Hematopoietic multipotent progenitor cell treated with erythropoietin and hydrocortisone succinate and interleukin-3 and kit ligand, for 15 days (in vitro differentiated cells): Measurements from ENCODE around the gene PCCA.
"Not testable (repeated sequence)": the region's sequence is repeated elsewhere in the genome, so short reads cannot be mapped to it uniquely, and the experiment has no call there.

Experiments used
- DNase-seq: peaks from one replicate; pipeline ENCODE4 v3.0.0-alpha.2; 2015; ENCODE audit warnings: low spot score

The PCCA gene

DNA sequence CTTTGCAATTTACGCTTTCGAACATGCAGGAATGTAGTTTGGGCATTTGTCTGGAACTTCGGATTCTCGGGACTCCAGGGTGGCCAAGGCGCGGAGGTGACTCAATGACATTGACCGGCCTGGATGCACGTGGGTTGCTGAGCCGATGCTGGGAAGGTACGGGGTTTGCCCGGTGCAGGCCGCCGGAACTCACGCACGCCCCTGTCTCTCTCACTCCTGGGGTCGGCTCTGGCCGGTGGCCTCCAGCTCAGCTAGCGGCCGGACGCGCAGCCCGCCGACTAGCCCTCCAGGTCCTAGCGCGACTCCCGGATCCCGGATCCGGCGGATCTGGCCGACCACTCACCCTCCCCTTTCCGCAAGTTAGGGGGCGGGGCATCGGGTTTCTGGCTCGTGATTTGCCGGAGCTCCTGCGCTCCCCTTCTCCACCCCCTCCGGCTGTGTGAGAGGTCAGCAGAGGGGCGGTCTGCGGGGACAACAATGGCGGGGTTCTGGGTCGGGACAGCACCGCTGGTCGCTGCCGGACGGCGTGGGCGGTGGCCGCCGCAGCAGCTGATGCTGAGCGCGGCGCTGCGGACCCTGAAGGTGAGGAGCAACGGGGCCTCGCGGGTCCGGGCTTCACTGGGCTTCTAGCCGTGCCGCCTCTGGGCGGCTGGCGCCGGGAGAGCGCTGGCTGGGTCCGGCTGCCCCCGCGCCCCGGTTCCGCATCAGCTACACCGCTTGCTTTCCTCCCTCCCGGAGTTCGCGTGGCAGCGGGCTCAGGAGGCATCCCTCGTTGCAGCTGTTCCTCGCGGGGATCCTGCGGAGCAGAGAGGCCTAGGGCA, at the start of gene PCCA:
TSS of gene PCCA (plus strand) at position 450 of the 821 bp plus-strand sequence. CDS start at position 478, 28 bp downstream.
- DNase-seq = peak; percentile 55

DNA sequence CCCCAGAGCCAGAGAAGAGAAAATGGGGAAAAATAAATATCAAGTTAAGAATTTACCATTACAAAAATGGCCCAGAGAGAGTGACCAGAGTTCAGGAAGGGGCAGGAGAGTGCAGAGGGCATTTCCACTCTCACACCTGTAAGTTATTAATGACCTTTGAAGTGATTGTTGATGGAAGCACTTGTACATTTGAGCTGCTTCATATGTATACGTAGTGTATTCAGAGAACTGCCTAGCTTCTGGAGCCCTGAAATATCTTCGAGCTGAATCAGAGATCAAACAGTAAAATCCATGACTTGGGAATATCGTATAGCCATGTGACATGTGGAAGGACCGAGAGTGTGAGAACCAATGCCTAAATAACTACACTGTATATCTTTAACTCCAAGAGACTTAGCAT, 49.2 kb upstream of the PCCA start:
- DNase-seq = no peak

DNA sequence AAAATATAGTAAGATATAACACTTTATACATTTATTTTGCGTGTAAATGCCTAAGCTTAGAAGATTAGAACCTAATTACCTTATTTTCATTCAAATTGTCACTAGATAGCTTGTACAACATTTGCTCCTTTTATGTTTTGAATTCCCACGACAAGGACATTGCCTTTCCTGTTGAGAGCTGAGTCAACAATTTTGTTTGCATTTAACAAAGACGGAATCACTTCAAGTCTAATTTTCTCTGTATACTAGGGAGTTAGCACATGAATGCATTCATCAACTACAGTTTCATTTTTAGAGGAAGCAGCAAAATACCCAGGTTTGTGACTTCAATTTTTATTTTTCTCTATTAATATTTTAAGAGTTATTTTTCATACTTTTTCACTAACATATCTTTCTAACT, 48.7 kb upstream of the PCCA start:
- DNase-seq = no peak

GRCh38 chr13:100044936-100045335, 44.0 kb upstream of the PCCA start:
- no peak for DNase-seq

- no peak for DNase-seq
Observed at GRCh38 chr13:100045355-100045754, 43.5 kb upstream of the PCCA start.

GRCh38 chr13:100051070-100051469, 37.8 kb upstream of the PCCA start:
- DNase-seq = no peak

DNA sequence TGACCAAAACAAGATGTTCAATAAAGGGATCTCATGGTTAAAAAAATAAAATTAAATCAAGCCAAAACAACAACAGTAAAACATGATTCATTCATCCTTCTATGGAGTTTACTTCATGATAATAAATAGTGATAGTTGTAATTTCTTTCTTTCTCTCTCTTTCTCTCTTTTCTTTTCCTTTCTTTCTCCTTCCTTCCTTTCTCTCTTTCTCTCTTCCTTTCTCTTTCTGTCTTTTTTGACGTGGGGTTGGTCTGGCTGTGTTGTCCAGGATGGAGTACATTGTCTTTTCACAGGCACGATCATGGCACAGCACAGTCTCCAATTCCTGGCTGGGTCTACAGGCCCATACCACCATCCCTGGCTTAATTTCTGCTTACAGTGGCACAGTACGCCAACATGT, 29.1 kb upstream of the PCCA start:
- DNase-seq = no peak

GRCh38 chr13:100063333-100063732, 25.6 kb upstream of the PCCA start:
- no peak for DNase-seq

DNA sequence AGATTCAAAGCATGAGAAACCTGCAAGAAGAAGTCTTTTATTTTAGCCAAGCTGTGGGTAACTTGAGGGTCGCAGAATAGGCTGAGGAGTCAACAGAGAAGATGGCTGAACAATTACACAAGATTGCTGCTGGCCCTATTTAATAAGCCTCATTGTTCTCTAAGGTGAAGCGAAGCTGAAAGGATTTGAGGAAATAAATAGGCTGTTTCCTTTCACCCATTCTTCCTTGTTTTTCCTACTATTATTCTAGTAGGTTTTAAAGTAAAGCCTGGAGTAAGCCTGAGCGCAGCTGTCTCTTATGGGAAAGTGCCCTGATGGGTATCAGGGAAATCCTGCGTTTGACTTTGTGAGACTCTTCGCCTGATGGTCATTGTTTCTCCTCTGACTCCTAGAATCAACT, 25.0 kb upstream of the PCCA start:
- no peak for DNase-seq

DNA sequence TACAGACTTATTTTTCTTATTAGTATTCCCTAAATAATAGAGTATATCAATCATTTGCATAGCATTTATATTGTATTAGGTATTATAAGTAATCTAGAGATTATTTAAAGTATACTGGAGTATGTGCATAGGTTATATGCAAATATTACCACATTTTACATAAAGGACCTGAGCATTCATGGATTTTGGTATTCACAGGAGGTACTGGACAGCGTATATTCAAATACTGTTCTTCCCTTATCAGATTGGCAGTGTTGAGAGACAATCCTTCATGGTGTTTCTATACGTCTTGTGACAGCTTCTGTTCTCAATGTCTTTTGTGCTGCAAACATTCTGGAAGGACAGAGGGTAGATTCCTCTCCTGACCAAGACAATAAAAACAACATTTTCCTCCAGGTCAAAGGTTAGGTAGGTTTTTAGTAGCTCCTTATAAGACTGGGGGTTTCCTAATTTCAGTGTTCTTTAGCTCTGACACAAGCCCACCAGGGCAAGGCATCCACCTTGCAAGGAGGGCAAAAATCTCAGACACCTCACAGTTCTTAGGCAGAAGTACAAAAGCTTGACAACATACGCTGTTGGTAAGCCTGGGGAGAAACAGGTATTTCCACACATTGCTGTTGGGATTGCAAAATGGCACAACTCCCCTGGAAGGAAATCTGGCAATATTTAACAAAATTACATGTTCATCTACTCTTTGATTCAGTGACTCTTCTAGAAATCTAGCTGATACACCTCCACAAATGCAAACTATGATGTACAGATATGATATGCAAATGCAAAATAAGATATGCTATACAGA, 20.6 kb upstream of the PCCA start:
- no peak for DNase-seq

DNA sequence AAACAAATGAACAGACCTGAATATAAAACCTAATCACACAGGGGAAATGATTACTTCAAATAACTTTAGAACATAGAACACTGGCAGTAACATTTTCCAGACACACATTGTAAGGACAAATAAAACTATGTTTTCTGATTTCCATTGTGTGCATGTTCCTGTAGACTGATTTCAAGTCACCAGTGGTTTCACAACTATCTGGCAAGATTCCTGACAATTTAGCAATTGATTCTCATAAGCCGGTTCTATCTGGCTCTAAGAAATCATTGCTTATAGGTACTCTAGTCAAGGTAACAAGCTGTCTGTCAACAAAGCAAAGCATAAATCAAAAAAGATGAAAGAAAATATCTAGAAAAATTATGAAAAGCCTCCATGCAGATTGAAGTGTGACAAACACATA, 19.6 kb upstream of the PCCA start:
- DNase-seq = no peak

- no peak for DNase-seq
Observed at GRCh38 chr13:100075700-100076587, 12.9 kb upstream of the PCCA start.

- DNase-seq = not testable (repeated sequence)
Observed at GRCh38 chr13:100079003-100079402, 9.9 kb upstream of the PCCA start.

GRCh38 chr13:100083401-100083800, 5.5 kb upstream of the PCCA start:
- not testable (repeated sequence) for DNase-seq

GRCh38 chr13:100088273-100088643, 635 bp upstream of the PCCA start:
- DNase-seq = no peak

GRCh38 chr13:100089465-100090032, 656 bp downstream of the PCCA start:
- DNase-seq = peak; percentile 10

GRCh38 chr13:100090861-100091260, 2.0 kb downstream of the PCCA start:
- DNase-seq = no peak

DNA sequence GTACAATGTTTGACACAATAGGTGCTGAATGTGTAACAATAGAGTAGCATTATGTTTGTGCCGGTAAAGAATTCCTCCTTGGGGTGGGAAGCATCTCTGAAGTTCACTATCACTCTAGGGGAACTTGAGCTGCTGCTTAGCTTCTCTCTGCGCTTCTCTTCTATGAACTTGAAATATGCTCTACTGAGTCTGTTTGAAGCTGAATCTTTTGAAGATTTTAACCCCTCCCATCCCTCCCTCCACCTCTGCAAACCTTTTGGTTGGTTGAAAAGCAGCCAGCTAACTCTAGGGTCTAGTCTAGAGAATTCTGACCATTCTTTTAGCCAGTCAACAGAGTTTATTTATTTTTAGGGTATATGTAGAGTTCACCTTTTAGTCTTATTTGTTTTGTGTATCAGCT, 2.5 kb downstream of the PCCA start:
- DNase-seq = no peak

DNA sequence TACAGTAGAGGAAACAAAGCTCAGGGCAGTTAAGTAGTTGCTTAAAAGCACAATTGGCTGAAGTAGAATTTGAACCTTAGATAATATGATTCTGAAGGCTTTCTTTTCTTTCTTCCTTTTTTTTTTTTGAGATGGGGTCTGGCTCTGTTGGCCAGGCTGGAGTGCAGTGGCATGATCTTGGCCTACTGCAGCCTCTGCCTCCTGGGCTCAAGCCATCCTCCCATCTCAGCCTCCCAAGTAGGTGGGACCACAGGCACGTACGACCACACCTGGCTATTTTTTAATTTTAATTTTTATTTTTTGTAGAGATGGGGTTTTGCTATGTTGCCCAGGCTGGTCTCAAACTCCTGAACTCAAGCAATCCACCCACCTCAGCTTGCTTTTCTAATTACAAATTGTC, 3.4 kb downstream of the PCCA start:
- DNase-seq = not testable (repeated sequence)

GRCh38 chr13:100095498-100095897, 6.6 kb downstream of the PCCA start:
- no peak for DNase-seq

- DNase-seq = no peak
Observed at GRCh38 chr13:100096526-100096925, 7.6 kb downstream of the PCCA start.

DNA sequence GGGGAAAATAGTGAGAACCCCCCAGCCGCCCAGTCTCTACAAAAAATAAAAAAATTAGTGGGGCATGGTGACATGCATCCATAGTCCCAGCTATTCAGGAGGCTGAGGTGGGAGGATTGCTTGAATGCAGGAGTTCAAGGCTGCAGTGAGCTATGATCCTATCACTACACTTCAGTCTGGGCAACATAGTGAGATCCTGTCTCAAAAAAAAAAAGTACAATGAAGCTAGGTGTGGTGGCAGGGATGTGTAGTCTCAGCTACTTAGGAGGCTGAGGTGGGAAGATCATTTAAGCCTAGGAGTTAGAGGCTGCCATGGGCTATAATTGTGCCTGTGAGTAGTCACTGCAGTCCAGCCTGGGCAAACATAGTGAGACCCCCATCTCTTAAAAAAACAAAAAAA, 8.9 kb downstream of the PCCA start:
- no peak for DNase-seq
